Bone marrow (tissue), 2 donors: ENCODE measurements around the gene PSAPL1.

Source experiments
- DNase-seq, 2 donors: peaks; one replicate each; lab custom pipeline; 2025; lab: John Stamatoyannopoulos, UW

The PSAPL1 gene

DNA sequence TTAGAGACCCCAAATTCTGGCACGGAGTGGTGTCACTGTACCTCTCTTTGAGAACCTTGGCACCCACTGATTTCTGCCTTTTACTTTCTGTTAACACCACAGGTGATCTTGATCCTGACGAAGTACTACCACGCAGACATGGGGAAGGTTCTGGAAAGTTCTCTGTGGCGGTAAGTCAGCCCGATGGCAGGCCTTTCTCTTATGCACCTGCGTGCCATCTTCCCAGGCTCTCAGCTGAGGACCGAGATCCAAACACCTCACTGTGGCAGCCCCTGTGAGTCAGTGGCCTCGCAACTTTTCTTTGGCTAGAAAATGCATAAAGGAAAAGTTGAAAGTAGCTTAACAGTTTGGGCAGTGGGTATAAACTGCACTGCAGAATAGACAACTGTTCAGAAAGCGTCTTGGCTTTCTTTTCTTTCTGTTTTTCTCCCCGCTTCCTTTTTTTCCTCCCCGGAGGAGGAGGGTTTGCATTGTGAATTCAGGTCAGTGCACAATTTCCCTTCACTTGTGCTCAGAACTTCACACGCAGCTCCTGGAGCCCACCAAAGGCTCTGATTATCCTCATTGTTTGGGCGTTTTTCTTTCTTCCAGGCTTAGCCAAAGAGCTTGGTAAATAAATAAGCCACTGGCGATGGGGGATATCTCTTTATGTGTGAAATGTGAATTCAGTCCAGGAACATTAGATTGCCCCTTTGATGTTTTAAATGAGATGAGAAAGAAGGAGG lies 38.4 kb downstream of the PSAPL1 start:
- no peak for DNase-seq

DNA sequence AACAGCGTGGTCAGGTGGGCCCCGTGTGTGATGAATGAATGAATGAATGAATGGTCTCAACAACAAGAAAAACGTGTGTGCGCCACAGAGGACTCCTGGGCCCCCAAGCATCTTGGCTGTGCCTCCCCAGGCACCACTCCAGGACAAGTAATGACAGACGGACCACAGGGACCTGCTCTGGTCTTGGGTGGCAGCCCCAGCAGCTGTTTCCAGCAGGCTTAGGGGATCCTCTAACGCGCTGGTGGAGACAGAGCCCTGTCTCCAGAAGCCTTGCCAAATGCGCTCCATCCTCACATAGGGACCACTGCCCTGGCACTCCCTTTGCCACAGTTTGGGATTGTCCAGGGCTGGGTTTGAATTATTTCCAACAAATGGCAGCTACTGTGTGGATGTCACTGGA lies 39.1 kb downstream of the PSAPL1 start:
- DNase-seq, result no peak

GRCh38 chr4:7394681-7395451 lies 39.9 kb downstream of the PSAPL1 start:
- DNase-seq, result no peak

DNA sequence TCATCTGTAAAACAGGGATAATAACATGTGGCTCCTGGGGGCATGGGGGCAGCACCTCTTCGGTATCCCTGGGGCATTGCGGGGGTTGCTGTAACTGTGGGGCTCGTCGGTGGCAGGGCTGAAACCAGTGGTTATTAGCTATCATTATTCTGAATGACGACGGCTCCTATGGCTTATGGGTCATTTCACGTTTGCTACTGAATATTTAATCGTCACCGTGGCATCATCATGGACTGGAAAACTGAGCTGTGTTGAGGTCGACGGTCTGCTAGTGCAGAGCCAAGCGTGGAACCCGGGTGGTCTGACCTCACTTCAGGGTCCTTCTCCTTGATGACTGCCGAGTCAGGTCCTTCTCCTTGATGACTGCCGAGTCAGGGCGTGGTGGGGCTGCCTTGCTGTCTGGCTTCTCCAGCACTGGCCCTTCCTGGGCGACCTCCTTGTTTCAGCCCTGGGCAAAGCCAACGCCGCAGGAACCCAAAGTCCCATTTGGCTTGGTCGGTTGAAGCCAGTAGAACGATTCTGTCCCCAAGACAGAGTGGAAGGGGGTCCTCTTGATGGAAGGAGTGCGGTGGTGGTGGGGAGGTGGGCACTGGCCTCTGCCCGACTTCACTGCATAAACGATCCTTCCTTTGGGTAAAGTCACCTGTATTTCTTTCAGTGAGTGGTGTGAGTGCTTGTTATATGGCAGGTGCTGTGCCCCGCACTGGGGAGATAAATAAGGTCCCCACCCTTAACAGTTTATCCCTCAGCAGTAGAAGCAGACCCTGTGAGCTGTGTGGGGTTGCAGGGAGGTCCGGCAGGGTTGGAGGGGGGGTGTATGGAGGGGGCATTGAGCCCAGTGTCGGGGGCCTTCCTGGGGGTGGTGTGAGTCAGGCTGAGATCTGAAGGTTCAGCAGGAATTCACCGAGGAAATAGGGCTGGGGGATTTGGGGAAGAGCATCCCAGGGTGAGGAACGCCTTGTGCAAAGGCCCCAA lies 40.8 kb downstream of the PSAPL1 start:
- no peak for DNase-seq

GRCh38 chr4:7392438-7393421 lies 42.0 kb downstream of the PSAPL1 start:
- DNase-seq, result no peak

GRCh38 chr4:7391637-7392437 lies 42.9 kb downstream of the PSAPL1 start:
- no peak for DNase-seq

DNA sequence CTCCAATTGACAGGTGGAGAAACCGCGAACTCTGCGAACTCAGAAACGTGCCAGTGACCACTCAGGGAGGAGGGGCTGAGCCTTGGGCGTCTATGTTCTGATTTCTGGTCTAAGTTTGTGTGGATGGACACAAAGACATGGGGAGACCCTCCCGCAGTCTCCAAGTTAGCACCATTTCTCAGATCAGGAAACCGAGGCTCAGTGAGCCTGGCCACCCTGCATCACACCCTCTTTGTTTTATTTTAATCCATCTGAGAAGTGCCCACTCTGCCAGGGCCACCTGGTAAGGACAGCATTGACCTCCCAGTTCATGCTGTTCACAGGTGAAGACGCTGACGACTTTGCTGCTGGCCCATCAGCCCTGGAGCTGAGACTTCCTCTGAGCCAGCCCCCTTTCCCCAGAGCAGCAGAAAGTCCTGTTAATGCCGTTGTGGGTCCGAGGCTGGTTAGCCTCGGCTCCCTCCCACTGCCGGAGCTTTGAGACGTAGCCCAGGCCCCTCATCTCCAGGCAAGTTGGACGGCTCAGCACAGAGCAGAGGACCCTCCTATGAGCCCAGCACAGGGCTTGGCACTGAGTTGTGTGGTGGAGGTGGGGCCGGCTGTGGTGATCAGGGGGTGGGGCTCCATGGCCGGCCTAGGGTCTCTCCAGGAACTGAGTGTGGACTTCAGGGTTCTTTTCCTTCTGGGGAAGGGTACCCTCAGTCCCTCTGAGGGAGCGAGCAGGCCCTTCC lies 43.7 kb downstream of the PSAPL1 start:
- no peak for DNase-seq

- DNase-seq, result no peak
Measured at GRCh38 chr4:7390336-7390735, 44.4 kb downstream of the PSAPL1 start.

DNA sequence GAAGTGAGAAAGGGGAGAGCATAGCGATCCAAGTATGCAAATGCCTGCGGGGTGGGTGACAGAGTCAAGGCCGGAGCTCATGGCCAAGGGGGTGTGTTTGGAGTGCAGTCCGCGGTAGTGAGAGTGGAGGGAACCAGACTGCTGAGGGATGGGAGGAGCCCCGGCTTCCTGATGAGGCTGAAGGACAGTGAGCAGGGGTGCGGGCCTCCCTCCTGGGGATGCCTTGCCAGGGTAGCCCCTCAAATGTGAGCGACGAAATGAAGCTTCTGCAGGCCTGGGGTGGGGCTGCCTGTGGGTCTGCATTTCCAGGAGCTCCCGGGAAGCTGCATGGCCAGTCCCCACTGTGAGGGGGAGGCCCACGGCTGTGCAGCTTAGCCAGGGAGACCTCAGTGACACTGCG lies 45.0 kb downstream of the PSAPL1 start:
- DNase-seq, result no peak

DNA sequence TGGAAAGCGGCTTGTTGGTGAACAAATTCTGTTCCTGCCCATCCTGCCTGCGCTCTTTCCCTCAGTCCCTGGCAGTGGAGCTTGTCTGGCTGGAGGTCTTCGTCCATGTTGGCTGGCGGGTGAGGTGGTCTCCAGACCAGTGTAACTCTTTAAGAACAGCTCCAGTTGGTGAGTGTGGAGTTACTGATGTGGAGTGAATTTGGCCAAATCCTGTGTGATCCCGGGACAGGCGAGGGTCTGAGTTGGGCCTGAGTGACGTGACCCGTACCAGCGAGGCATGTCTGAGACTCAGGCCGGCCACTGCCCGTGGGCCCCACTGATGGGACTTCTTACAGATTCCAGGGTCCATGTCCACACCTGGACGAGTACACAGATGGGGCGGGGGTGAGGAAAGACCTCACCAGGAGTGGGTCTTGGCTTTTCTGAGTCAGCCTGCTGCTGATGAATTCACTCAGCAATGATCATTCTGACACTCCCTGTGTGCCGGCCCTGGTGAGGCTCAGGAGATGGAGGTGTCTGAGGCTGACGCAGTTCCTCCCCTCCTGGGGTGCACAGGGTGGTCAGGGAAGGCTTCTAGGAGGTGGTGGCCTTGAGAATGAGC lies 45.5 kb downstream of the PSAPL1 start:
- DNase-seq, result no peak

GRCh38 chr4:7388627-7389026 lies 46.1 kb downstream of the PSAPL1 start:
- no peak for DNase-seq

DNA sequence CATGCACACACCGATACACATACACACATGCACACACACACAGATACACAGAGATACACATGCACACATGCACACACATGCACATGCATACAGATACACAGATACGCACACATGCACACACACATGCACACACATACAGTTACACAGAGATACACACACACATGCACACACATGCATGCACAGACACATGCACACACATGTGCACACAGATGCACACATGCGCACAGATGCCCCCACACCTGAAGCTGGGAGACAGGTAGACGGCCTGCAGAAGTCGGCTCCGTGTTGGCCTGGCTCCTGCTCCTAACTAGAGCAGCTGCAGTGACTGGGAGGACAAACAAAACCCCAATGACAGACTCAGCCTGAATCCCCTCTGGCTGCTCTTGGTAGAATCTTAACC lies 46.8 kb downstream of the PSAPL1 start:
- no peak for DNase-seq

DNA sequence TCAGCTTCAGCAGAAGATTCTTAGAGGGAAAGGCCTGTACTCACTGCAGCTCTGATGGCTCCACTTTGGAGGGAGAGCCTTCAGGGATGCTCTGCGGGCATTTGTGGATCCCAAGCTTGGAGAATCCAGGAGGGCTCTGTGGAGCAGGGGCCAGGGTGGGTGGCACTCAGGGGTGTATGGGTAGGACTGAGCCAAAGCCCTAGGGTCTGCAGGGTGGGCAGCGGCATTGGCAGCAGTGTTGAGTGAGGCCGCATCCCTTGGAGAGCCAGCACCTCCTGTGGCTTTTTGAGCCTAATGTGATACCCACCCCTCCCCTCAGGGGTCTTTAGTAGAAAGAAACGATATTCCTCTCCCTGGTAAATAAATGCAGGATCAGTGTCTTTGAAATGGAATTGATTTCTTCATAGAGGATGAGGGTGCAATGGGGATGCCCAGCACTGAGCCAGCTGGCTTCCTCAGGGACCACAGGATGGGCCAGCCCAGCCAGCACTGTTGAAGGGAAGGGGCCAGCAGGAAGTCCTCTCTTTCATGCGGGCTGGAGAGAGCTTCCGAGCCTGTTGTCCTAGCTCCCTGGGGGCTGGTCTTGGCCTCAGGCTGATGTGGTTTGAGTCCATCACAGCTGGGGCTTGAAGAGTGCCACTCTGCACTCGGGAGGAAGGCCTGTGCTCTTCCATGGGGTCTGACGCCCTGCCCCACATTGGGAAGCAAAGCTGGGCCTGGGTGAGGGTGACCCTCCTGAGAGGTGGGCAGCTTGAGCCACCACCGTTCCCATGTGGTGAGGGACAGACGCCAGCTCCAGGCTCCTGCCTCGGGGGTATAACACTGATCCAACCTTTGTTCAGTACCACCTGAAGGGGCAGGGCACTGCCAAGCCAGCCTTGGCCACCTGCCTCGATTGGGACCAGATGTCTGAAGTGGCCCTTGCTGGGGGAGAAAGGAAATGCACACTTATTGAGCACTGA lies 49.5 kb downstream of the PSAPL1 start:
- no peak for DNase-seq

DNA sequence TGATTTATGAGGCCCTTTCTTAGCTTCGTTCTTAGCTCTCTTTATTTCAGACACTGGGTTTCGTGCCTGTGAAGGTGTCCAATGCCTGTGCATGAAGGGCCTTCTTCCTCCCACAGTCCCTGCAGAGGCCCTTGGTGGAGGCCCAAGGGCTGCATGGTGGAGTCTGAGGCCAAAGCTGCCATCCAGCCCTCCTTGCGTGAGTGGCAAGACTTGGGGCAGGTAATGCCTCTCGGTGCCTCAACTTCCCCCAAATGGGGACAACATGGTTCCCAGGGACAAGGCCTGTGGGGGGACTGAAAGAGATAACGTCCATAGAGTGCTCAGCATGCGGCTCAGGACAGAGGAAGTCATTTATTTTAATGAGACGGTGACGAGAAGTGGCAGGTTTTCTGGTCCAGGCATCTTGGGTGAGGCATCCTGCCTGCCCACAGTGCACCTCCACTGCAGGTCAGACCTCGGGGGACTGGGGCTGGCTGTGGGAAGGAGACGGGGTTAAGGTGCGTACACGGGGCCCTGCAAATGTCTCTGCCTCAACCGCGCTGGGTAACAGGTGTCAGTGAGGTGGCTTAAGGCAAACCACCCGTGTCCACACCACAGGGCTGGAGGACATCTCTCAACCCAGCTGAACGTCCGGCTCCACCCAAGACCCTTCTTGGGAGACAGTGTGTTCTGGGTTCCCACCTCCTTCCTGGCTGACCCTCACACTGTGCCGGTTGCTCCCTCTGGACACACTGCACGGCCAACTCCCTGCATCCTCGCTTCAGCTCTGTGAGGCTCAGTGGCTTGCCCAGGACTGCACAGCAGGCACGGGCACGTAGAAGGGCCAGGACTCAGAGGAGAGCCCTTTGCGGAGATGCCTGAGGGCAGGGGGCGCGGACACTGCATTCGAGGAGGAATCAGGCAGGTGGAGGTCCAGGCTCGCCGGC lies 50.5 kb downstream of the PSAPL1 start:
- no peak for DNase-seq

GRCh38 chr4:7383266-7383665 lies 51.5 kb downstream of the PSAPL1 start:
- DNase-seq, result no peak

DNA sequence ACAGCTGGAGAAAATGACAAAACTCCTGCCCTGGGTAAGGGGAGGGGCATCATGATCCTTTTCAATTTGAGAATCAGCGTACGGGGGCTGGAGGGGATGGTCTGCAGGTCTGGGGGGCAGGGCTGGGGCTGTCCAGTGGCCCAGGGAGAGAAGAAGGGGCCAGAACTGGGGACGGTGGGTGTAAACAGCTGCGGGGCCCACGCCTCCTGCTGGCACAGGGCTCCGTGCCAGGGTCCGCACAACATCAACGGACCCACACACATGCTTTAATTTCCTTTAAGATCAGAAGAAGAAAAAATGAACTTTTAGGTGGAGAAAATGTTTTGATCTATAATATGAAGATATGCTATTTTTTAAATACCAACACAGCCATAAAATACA lies 52.1 kb downstream of the PSAPL1 start:
- no peak for DNase-seq
